ENCODE data around the gene ESCO1. TPM values are rescaled to one million over a fixed set of nuclear protein-coding genes. Genes with fewer than 3 reads are reported as not detected.
A peak's percentile ranks its signal among the peaks of the same experiment; 100 is the strongest.

The ESCO1 gene
- total and polyA plus RNA-seq, 2 of the 13 experiments (the other 11 are each of a cell fraction or from before 2014, with no cell fraction given) = 6.3 to 19.4 TPM

DNA sequence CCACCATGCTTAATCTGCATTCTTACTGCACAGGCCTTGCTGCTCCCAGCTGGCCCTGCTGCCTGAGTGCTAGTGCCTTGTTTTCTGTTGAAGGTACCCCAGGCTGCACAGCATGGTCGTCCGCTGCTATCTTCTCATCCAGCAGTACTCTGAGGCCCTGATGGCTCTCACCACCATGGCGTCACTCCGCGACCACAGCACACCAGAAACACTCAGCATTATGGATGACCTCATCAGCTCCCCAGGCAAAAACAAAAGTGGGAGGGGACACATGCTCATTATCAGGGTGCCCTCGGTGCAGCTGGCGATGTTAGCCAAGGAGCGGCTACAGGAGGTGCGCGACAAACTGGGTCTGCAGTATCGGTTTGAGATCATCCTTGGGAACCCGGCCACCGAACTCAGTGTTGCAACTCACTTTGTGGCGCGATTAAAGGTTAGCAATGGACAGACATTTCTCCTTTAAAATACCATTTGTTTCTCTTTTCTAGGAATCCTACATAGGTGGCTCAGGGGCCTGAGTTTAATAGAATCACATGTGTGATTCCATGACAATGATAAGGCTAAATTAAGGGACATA is 110.5 kb downstream of the ESCO1 start:
- BruUV-seq (replicated peaks) = no TSS peak
- no peak overlapping the region for H2AFZ ChIP-seq (ENCODE audit: low read length)
- H3K9me3 ChIP-seq (ENCODE audit: low read length) = no peaks in the 10 kb centered on the region
- ATAC-seq = peak; percentile 19; the same call in 2 of the 3 replicates
- POLR2A ChIA-PET = interaction anchor here (1.6 kb wide), 1 partner anchor 110 kb away, joined by 6 read pairs; the partner anchor contains the start of gene ESCO1
- no peak for DNase-seq (ENCODE audit: low spot score)
- H3K79me2 ChIP-seq (ENCODE audit: insufficient read depth, low read length) = no peaks in the 10 kb centered on the region
- in situ Hi-C loops (cut with HindIII; ENCODE audit: extremely low pct_ligation_motif_present, low pct_unique_long_range_greater_than_20kb) = no loop called here
- H3K27ac ChIP-seq (ENCODE audit: extremely low read length, insufficient read depth, low read length) = no peak overlapping the region
- no peaks in the 10 kb centered on the region; a peak in 1 of 5 replicates for H3K27me3 ChIP-seq (ENCODE audit: control insufficient read depth in 1 of 2, insufficient read depth in 2 of 2, low read length in 2 of 2)
- no peaks in the 10 kb centered on the region for H3K36me3 ChIP-seq (replicated peaks in 1 of 2; ENCODE audit: control insufficient read depth in 1 of 2, insufficient read depth in 2 of 2, low read length in 2 of 2)
- no peak overlapping the region for H3K9ac ChIP-seq (ENCODE audit: insufficient read depth, low read depth, low read length)
- H3K4me1 ChIP-seq (ENCODE audit: insufficient read depth, low read length) = peaks cover 14% of the 10 kb centered on the region
- TF ChIP-seq SMAD9 (CRISPR knock-in tag; IDR thresholded peaks at IDR 0.05) (no peak), ZC3H4 (CRISPR knock-in tag; IDR thresholded peaks at IDR 0.05; ENCODE audit: borderline replicate concordance) (no peak), SMARCC2 (IDR thresholded peaks at IDR 0.05) (no peak), PHB2 (IDR thresholded peaks at IDR 0.05; ENCODE audit: partially characterized antibody) (no peak), KLF13 (CRISPR knock-in tag; IDR thresholded peaks at IDR 0.05) (no peak), ZNF556 (CRISPR knock-in tag; IDR thresholded peaks at IDR 0.05; ENCODE audit: borderline replicate concordance) (no peak), ATF7 (IDR thresholded peaks at IDR 0.05) (peak; percentile 64), ATF7 (CRISPR knock-in tag; IDR thresholded peaks at IDR 0.05) (no peak), XRCC5 (optimal IDR thresholded peaks at IDR 0.05; ENCODE audit: low read length) (no peak), ZNF546 (CRISPR knock-in tag; conservative IDR thresholded peaks at IDR 0.05) (no peak), JUN (CRISPR knock-in tag; IDR thresholded peaks at IDR 0.05) (no peak), U2AF1 (optimal IDR thresholded peaks at IDR 0.05; ENCODE audit: low read depth, low read length) (no peak), ZFP62 (CRISPR knock-in tag; IDR thresholded peaks at IDR 0.05) (no peak), SAP130 (CRISPR knock-in tag; IDR thresholded peaks at IDR 0.05; ENCODE audit: low read depth) (no peak)
- TF ChIP-seq, protein P1, sequence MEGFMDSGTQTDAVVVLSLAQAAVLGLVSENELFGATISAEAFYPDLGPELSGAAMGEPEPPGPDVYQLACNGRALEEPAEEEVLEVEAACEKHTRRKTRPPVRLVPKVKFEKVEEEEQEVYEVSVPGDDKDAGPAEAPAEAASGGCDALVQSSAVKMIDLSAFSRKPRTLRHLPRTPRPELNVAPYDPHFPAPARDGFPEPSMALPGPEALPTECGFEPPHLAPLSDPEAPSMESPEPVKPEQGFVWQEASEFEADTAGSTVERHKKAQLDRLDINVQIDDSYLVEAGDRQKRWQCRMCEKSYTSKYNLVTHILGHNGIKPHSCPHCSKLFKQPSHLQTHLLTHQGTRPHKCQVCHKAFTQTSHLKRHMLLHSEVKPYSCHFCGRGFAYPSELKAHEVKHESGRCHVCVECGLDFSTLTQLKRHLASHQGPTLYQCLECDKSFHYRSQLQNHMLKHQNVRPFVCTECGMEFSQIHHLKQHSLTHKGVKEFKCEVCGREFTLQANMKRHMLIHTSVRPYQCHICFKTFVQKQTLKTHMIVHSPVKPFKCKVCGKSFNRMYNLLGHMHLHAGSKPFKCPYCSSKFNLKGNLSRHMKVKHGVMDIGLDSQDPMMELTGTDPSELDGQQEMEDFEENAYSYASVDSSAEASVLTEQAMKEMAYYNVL (CRISPR knock-in tag; IDR thresholded peaks at IDR 0.05; ENCODE audit: borderline replicate concordance) = no peak
- TF ChIP-seq, protein P2, sequence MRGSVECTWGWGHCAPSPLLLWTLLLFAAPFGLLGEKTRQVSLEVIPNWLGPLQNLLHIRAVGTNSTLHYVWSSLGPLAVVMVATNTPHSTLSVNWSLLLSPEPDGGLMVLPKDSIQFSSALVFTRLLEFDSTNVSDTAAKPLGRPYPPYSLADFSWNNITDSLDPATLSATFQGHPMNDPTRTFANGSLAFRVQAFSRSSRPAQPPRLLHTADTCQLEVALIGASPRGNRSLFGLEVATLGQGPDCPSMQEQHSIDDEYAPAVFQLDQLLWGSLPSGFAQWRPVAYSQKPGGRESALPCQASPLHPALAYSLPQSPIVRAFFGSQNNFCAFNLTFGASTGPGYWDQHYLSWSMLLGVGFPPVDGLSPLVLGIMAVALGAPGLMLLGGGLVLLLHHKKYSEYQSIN (CRISPR knock-in tag; IDR thresholded peaks at IDR 0.05; ENCODE audit: borderline replicate concordance) = no peak
- TF ChIP-seq, protein P3, sequence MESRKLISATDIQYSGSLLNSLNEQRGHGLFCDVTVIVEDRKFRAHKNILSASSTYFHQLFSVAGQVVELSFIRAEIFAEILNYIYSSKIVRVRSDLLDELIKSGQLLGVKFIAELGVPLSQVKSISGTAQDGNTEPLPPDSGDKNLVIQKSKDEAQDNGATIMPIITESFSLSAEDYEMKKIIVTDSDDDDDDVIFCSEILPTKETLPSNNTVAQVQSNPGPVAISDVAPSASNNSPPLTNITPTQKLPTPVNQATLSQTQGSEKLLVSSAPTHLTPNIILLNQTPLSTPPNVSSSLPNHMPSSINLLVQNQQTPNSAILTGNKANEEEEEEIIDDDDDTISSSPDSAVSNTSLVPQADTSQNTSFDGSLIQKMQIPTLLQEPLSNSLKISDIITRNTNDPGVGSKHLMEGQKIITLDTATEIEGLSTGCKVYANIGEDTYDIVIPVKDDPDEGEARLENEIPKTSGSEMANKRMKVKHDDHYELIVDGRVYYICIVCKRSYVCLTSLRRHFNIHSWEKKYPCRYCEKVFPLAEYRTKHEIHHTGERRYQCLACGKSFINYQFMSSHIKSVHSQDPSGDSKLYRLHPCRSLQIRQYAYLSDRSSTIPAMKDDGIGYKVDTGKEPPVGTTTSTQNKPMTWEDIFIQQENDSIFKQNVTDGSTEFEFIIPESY (CRISPR knock-in tag; IDR thresholded peaks at IDR 0.05) = peak; percentile 26; the same call in 1 of the 2 replicates
- TF ChIP-seq, protein P4, sequence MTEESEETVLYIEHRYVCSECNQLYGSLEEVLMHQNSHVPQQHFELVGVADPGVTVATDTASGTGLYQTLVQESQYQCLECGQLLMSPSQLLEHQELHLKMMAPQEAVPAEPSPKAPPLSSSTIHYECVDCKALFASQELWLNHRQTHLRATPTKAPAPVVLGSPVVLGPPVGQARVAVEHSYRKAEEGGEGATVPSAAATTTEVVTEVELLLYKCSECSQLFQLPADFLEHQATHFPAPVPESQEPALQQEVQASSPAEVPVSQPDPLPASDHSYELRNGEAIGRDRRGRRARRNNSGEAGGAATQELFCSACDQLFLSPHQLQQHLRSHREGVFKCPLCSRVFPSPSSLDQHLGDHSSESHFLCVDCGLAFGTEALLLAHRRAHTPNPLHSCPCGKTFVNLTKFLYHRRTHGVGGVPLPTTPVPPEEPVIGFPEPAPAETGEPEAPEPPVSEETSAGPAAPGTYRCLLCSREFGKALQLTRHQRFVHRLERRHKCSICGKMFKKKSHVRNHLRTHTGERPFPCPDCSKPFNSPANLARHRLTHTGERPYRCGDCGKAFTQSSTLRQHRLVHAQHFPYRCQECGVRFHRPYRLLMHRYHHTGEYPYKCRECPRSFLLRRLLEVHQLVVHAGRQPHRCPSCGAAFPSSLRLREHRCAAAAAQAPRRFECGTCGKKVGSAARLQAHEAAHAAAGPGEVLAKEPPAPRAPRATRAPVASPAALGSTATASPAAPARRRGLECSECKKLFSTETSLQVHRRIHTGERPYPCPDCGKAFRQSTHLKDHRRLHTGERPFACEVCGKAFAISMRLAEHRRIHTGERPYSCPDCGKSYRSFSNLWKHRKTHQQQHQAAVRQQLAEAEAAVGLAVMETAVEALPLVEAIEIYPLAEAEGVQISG (CRISPR knock-in tag; IDR thresholded peaks at IDR 0.05) = no peak
- H4K20me1 ChIP-seq (ENCODE audit: insufficient read depth, low read length) = no peaks in the 10 kb centered on the region
- no peak overlapping the region for H3K4me3 ChIP-seq (replicated peaks in 1 of 3; ENCODE audit: insufficient read depth in 1 of 3, low read depth in 2 of 3, low read length in 3 of 3)
- FAIRE-seq = no peak
- no peak overlapping the region for H3K4me2 ChIP-seq (ENCODE audit: low read depth, low read length)
- CTCF ChIA-PET (ENCODE audit: low intra/inter-chr PET ratio, low total read pairs) = interaction anchor here (0.7 kb wide), 1 partner anchor 151 kb away, joined by 3 read pairs; no protein-coding TSS in a partner anchor
- 79% methylated on average over 15 of the region's 15 CpGs for WGBS (ENCODE audit: low lambda C conversion rate)
- intact Hi-C loops (cut with micrococcal nuclease; ENCODE audit: unreplicated experiment) = loop anchor here (1.0 kb wide), 1 partner anchor 109 kb away; no protein-coding TSS in a partner anchor
